HT1080 (cell line): Measurements from ENCODE around the gene KRTAP5-2. TPM values are rescaled to one million over a fixed set of nuclear protein-coding genes. Genes with fewer than 3 reads are reported as not detected.

Source experiments
- DNase-seq: peaks from one replicate; pipeline ENCODE4 v3.0.0-alpha.2; 2015; ENCODE audit warnings: low read depth
- total RNA-seq: library from RNA; depleted of rRNA; stranded (reverse); fragments of >200 nt; shearing (Covaris generic); gene quantifications from 2 replicates; pipeline ENCODE4 v1.2.3, GENCODE V29; 2014; rRNA removed

The KRTAP5-2 gene
- total RNA-seq, 1 experiment from 2014 or later, result not detected

DNA sequence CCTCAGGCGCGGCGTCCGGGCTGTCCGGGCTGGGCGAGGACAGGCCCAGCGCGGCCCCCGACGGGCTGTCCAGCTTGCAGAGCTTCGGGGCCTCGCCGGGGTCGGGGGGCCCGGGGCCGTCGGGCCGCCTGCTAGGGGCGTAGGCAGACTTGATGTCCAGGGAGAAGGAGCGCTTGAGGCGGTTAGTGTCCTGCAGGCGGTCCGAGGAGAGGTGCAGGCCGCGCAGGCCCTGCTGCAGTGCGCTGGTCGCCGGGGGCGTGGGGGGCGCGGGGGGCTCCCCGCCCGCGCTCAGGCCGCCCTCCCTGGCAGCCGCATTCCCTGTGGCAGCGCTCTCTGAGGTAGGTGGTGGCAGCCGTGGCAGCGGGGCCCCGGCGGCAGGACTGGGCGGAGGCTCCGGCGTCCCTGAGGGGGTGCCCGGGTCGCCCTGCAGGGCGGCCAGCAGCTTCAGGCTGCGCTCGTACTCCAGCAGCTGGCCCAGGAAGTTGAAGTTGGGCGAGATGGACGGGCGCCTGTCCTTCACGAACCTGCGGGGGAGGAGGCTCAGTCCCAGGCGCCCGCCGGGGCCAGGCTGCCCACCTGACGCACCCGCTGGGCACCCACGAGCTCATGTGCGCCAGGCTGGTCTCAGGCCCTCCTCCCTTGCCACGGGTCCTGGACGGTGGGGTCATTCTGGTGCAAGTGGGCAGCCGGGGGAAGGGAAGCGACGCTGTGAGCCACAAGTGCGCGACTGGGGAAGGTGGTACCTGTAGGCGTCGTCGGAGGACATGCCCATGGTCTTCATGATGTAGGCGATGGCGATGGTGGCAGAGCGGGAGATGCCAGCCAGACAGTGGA lies 40.8 kb downstream of the KRTAP5-2 start:
- DNase-seq, result no peak

DNA sequence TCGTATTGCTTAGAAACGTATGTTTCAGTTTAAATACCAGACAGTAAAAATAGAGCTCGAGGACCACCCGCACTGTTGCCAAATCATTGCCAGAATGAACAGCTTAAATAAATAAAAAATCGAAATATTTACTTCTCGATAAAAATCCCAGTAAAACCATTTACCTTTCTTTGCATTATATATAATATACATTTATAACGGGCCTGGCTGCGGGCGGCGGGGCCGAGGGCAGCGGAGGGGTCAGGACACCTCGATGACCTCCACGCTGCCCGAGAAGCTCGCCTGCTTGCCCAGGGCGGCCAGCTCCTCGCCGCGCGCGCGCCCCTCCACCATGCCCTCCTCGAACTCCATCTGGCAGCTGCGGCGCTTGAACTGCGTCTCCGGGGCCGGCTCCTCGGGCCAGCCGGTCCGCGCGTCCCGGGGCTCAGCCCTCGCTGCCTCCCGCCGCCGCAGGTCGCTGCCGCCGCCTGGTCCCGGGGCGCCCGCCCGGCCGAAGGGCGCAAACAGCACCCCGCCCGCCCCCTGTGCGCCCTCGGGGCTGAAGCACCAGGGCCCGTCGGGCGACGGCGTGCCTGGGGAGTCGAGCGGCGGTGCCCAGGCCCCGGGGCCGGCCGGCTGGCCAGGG lies 41.7 kb downstream of the KRTAP5-2 start:
- no peak for DNase-seq

DNA sequence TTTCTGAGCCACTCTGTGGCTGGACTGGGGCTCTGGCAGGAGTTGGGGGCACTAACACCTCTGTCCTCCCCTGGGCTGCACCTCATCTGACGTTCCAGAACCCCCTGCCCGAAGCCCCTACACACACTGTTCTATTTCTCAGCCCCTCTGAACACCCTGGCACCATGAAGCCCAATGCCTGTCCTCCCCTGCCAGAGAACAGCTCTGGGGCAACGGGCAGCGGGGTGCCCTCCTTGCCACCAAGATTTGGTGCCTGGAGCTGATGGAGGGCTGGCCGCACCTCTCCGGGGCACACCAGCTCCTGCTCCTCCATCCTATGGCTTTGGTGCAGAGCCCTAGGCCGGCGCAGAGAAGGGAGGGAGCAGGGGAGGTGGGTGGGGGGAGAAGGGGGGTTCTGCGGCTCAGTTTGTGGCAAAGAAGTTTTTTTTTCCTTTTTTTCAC lies 42.4 kb downstream of the KRTAP5-2 start:
- no peak for DNase-seq

DNA sequence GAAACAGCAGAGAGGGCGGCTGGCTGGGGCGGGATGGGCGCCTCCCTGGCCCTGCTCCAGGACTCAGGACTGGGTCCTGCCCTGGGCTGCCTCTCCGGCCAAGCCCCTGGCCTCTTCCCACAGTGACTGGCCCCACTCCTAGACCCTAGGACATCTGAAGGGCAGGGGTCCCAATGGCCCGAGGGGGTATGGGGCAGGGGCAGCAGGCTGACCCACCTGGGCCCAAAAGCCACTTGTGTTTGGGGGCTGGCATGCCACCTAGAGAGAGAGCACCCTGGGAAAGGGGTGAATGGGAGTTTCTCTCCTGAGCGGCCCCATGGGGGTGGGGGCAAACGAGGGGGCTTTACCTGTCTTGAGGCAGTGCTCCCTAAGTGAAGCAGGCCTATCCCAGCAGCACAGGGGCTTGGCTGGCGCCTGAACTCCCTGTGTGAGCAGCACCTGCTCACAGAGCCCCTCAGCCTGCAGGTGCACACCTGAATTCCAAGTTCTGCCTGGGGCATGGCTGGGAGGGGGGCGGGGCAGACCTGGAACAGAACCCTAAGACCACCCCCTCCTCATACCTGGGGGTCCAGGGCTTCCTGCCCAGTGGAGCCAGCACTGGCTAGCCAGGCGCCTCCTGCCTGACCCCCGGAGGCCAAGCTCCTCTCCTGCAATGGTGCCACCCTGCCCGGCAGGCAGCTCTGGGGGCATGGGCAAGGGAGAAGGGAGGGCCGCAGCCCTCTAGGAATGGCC lies 42.9 kb downstream of the KRTAP5-2 start:
- no peak for DNase-seq

DNA sequence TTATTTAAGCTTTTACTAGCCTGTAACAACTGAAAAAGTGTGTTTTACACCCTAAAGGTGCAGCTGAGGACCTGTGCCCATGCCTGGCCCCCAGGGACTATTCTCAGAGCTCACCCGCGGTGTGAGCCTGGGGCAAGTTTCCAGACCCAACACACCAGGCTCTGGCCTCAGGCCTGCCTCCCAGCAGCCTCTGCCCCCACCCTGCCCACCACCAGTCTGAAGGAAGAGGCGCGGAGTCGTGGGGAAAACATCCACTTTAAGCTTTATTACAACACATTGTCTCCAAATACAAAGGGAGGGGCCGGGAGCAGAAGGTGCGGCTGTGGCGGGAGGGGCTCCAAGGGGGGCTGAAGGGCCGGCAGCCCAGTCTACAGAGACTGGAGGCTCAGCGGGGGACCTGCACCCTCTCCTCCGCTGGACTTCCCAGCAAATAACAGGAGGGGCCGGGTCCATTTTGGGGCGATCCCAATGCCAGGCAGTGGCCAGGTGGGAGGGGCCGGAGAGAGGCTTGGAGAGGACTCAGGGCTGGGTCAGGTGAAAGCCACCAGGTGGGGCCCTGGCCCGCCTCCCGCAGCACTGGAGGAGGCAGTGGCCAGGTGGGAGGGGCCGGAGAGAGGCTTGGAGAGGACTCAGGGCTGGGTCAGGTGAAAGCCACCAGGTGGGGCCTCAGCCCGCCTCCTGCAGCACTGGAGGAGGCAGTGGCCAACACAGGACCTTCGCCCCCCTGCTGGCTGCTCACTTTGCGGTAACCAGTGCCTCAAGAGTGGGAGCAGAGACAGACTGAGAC lies 44.1 kb downstream of the KRTAP5-2 start:
- DNase-seq, result no peak

DNA sequence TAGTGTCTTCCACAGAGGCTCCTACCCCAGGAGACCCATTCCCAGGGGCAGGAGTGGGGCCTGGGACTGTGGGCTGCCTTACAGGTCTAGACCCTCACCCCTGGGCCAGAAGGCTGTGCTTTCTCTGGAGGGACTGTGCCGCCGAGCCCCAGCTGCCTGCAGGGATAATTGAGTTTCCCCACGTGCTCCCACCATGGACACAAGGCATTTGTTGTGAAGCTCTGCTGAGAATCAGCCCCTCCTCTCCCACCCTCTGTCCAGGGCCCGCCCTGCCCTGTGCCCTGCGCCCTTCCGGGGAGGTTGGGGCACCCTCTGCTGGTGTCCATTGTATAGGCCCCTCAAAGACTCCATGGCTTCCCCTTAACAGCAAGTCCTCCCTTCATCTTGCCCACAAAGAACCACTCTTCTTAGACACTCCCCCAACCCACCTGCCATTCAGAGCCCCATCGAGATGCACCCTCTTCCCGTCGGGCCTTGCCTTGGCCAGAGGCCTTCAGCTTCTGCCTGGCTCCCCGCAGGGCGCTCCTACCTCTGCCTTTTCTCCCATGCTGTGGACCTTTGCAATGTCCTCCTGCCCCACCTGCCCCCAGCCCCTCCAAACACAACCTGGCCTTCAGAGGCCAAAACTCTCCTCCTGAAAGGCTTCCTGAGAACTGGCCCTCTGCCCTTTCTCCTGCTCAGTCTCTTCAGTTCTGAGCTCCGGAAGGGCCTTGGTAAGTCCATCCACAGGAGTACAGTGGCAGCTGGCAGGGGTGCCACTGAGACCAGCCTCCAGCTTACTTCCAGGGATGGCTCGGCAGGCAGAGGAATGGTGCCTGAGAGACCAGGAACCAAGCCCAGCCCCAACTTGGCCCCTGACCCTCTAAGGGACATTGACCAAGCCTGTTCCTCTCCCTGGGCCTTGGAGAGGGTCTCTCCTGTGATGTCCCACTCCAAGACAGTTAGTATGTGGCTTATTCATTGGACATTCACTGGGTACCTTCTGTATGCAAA lies 48.5 kb downstream of the KRTAP5-2 start:
- DNase-seq, result no peak

DNA sequence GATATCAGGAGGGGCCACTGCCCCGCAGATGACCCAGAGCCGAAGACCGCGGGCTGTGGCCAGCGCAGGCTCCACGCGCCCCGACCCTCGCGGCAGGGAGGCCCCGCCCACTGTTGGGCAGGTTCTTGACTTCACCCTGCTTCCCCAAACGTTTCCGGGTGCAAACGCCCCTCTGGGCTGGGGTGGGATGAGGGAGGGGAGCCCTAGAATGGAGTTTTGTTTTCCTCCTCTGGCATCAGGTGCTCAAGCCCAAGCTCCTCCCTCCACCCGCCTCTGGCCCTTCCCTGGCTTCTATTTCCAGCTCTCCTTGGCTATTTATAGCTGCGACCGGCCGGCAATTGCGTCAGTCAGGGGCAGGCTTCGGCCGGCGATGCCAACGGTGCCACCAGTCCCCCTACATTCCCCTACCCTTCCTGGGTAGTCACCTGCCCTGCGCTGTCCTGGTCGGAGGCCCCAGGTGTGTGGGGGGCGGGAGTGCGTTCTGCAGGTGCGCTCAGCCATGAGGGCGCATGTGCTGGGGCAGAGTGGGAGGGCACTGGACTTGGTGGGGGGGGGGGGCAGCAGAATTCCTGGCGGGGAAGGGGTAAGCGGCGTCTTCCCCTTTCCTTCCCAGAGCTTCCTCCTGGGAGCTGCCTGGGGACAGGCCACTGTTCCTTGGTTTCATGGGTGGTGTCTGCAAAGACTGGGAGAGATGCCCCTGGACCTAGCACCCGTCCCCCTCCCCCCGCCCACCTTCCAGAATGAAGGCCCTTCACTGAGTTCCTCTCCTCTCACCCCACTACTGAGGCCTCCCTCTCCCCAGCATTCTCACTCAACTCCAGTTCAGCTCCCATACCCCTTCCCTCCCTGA lies 49.6 kb downstream of the KRTAP5-2 start:
- DNase-seq, result peak; percentile 33

DNA sequence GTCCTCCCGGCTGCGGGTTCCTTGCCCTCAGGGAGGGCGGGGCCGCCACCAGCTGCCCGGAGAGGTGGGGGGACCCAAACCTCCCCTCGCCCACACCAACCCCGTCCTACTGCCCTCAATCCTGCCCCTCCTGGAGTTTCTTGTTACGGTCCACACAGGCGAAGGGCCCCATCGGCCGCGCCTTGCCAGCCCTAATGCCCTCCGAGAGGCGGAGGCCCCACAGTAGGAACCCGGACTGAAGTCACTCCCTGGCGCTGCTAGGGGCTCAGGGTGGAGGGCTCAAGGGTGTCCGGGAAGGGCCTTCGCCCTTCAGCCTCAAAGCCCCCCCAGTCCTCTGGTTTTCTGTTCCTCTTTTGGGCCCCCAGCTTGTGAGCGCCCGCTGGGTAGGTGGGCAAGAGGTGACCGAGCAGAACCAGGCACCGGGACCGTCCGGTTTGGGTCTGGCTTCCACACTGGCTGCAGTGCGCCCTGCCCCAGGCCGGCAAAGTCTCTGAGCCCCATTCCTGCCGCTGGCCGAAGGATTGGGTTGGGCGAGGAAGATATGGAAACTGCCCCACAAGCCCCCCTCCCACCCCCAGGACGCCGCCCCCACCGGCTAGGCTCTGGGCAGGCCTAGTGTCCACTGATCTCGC lies 50.5 kb downstream of the KRTAP5-2 start:
- DNase-seq, result no peak

Other genes with a start within 250 kb of the KRTAP5-2 start
- gene BRSK2, start 208.4 kb downstream of the KRTAP5-2 start, total RNA-seq, result 0.58 and 0.84 TPM in 2 replicates
- 31.1 and 38.7 TPM in 2 replicates for gene MOB2, start 111.5 kb downstream of the KRTAP5-2 start, total RNA-seq
- gene DUSP8, start 26.0 kb downstream of the KRTAP5-2 start, total RNA-seq, result 0.07 and 0.40 TPM in 2 replicates
- gene KRTAP5-1, start 13.0 kb downstream of the KRTAP5-2 start, total RNA-seq, result not detected in 2 replicates
- not detected in 2 replicates for gene KRTAP5-3, start 10.2 kb upstream of the KRTAP5-2 start, total RNA-seq
- gene KRTAP5-4, start 23.8 kb upstream of the KRTAP5-2 start, total RNA-seq, result not detected in 2 replicates
- not detected in 2 replicates for gene KRTAP5-5, start 31.5 kb upstream of the KRTAP5-2 start, total RNA-seq
- not detected in 2 replicates for gene KRTAP5-6, start 98.9 kb upstream of the KRTAP5-2 start, total RNA-seq
- 0.47 and 0.58 TPM in 2 replicates for gene IFITM10, start 152.3 kb upstream of the KRTAP5-2 start, total RNA-seq
- 178 and 212 TPM in 2 replicates for gene CTSD, start 165.6 kb upstream of the KRTAP5-2 start, total RNA-seq
- gene SYT8, start 236.7 kb upstream of the KRTAP5-2 start, total RNA-seq, result not detected in 2 replicates
- not detected in 2 replicates for gene TNNI2, start 240.7 kb upstream of the KRTAP5-2 start, total RNA-seq